PC-3 (cell line): ENCODE results near the gene DENND4C. TPM values are rescaled to one million over a fixed set of nuclear protein-coding genes. Genes with fewer than 3 reads are reported as not detected.

Experiments
- ATAC-seq: fragments of 200-7000 bp; cut with Tn5 transposase; 2 replicates; pipeline ENCODE4 v1.9.1; 2020; ENCODE audit warnings: mild to moderate bottlenecking, moderate library complexity
- BruUV-seq: library from RNA; stranded (reverse); fragments of 400-500 nt; replicated peaks from 2 replicates; lab custom pipeline; 2021; lab: Mats Ljungman, UMichigan
- CTCF ChIA-PET: fragments of 300-600 bp; sonication (Branson Sonifier 250); formaldehyde crosslinking; loops from one replicate; lab custom pipeline; 2022; ENCODE audit warnings: antibody characterized with exemption; lab: Charles Lee
- POLR2A ChIA-PET: fragments of 300-600 bp; sonication (Branson Sonifier 250); formaldehyde crosslinking; loops from one replicate; lab custom pipeline; 2022; ENCODE audit warnings: antibody characterized with exemption; ENCODE audit not compliant: unreplicated experiment; lab: Charles Lee
- DNase-seq: peaks from one replicate; pipeline ENCODE4 v3.0.0-alpha.2; 2015
- H2AFZ ChIP-seq: fragments of 300-600 bp; sonication (generic); 2 replicates; pipeline ENCODE4 v1.6.0; 2016; ENCODE audit warnings: antibody characterized with exemption, low read length
- H3F3A ChIP-seq: fragments of 300-600 bp; sonication (generic); one replicate; pipeline ENCODE4 v1.6.0; 2017; ENCODE audit warnings: antibody characterized with exemption, low read length, control low read depth, mild to moderate bottlenecking; ENCODE audit not compliant: unreplicated experiment
- H3K27ac ChIP-seq: fragments of 300-600 bp; sonication (generic); 2 replicates; pipeline ENCODE4 v1.5.1; 2016; ENCODE audit warnings: mild to moderate bottlenecking, low read length
- H3K27me3 ChIP-seq: fragments of 300-600 bp; sonication (generic); 2 replicates; pipeline ENCODE4 v1.6.1; 2016; ENCODE audit warnings: low read length, mixed read lengths
- H3K36me3 ChIP-seq: fragments of 300-600 bp; sonication (generic); 2 replicates; pipeline ENCODE4 v1.6.1; 2016; ENCODE audit warnings: low read depth, mixed run types, low read length, mixed read lengths
- H3K4me1 ChIP-seq: fragments of 300-600 bp; sonication (generic); 2 replicates; pipeline ENCODE4 v1.5.1; 2016; ENCODE audit warnings: low read length; ENCODE audit not compliant: insufficient read depth
- H3K4me2 ChIP-seq: fragments of 300-600 bp; sonication (generic); 2 replicates; pipeline ENCODE4 v1.6.0; 2016; ENCODE audit warnings: low read length
- H3K4me3 ChIP-seq: fragments of 300-600 bp; sonication (generic); 2 replicates; pipeline ENCODE4 v1.5.1; 2016; ENCODE audit warnings: mild to moderate bottlenecking, low read length, mixed read lengths
- H3K79me2 ChIP-seq: fragments of 300-600 bp; sonication (generic); 2 replicates; pipeline ENCODE4 v1.6.1; 2017; ENCODE audit warnings: low read length, mixed read lengths
- H3K9ac ChIP-seq: fragments of 300-600 bp; sonication (generic); 2 replicates; pipeline ENCODE4 v1.6.0; 2016; ENCODE audit warnings: mild to moderate bottlenecking, low read length
- H3K9me2 ChIP-seq: fragments of 300-600 bp; sonication (generic); replicated peaks from 2 replicates; pipeline ENCODE4 v1.6.1; 2016; ENCODE audit warnings: mixed run types, low read length, mixed read lengths
- H3K9me3 ChIP-seq: fragments of 300-600 bp; sonication (generic); 2 replicates; pipeline ENCODE4 v1.6.1; 2016; ENCODE audit warnings: low read length, mixed read lengths
- H4K20me1 ChIP-seq: fragments of 300-600 bp; sonication (generic); 2 replicates; pipeline ENCODE4 v1.6.1; 2016; ENCODE audit warnings: low read length, mixed read lengths
- CTCF ChIP-seq: fragments of 300-600 bp; sonication (generic); conservative IDR thresholded peaks from 2 replicates; pipeline ENCODE4 v1.5.1; 2017; ENCODE audit warnings: antibody characterized with exemption, low read depth, mild to moderate bottlenecking, low read length
- EZH2 ChIP-seq: fragments of 300-600 bp; sonication (generic); IDR thresholded peaks from one replicate; pipeline ENCODE4 v1.6.1; 2017; ENCODE audit warnings: antibody characterized with exemption, mild to moderate bottlenecking, low read length; ENCODE audit not compliant: unreplicated experiment
- EZH2phosphoT487 ChIP-seq: fragments of 300-600 bp; sonication (generic); IDR thresholded peaks from 2 replicates; pipeline ENCODE4 v1.6.1; 2018; ENCODE audit warnings: mild to moderate bottlenecking, antibody characterized with exemption, low read length, borderline replicate concordance
- intact Hi-C: fragments of 100-400 bp; cut with micrococcal nuclease; formaldehyde crosslinking; loops from 2 replicates; pipeline ENCODE4 v1.9.0; 2023
- total RNA-seq: library from RNA; depleted of rRNA; stranded (reverse); fragments of >200 nt; gene quantifications from 2 replicates; pipeline ENCODE4 v1.2.3, GENCODE V29; 2014

The DENND4C gene
- total RNA-seq, 1 experiment from 2014 or later, result 20.9 TPM

- BruUV-seq, result no TSS peak
- Histone ChIP-seq H3K9me2 (no peaks in the 10 kb centered on the region), H3K4me1 (peaks cover 8% of the 10 kb centered on the region), H3F3A (no peaks in the 10 kb centered on the region), H3K27ac (no peak overlapping the region), H3K9ac (no peak overlapping the region), H2AFZ (no peak overlapping the region), H3K4me3 (no peak overlapping the region), H3K9me3 (no peaks in the 10 kb centered on the region), H3K27me3 (no peaks in the 10 kb centered on the region), H3K36me3 (peaks cover 5% of the 10 kb centered on the region; the same call in 1 of the 2 replicates), H3K4me2 (no peak overlapping the region), H4K20me1 (no peaks in the 10 kb centered on the region), H3K79me2 (peaks cover 13% of the 10 kb centered on the region; the same call in 1 of the 2 replicates)
- ATAC-seq (peak; percentile 67), DNase-seq (peak; percentile 48)
- ChIA-PET POLR2A (no interaction called here), CTCF (no interaction called here)
- intact Hi-C loops, result loop anchor here (10.0 kb wide), 1 partner anchor 52 kb away; the partner anchor contains the start of gene DENND4C
- TF ChIP-seq EZH2, result no peak
- no peak for TF ChIP-seq CTCF
- no peak for TF ChIP-seq EZH2phosphoT487
Observed at GRCh38 chr9:19286634-19287188, 56.2 kb downstream of the DENND4C start.

- no peaks in the 10 kb centered on the region for H4K20me1 ChIP-seq
- H3K9ac ChIP-seq, result no peak overlapping the region
- intact Hi-C loops, result loop anchor here (10.0 kb wide), 1 partner anchor 53 kb away; the partner anchor contains the start of gene DENND4C
- H3K27ac ChIP-seq, result no peak overlapping the region
- no peak overlapping the region for H2AFZ ChIP-seq
- no peaks in the 10 kb centered on the region for H3K9me3 ChIP-seq
- ATAC-seq (no peak), DNase-seq (no peak)
- no peaks in the 10 kb centered on the region for H3K9me2 ChIP-seq
- ChIA-PET CTCF (no interaction called here), POLR2A (no interaction called here)
- no peaks in the 10 kb centered on the region for H3K27me3 ChIP-seq
- H3K36me3 ChIP-seq, result peaks cover 5% of the 10 kb centered on the region; the same call in 1 of the 2 replicates
- no peaks in the 10 kb centered on the region for H3F3A ChIP-seq
- H3K4me1 ChIP-seq, result peaks cover 8% of the 10 kb centered on the region
- H3K79me2 ChIP-seq, result peaks cover 13% of the 10 kb centered on the region; the same call in 1 of the 2 replicates
- TF ChIP-seq EZH2 (no peak), CTCF (no peak), EZH2phosphoT487 (no peak)
- no TSS peak for BruUV-seq
- H3K4me2 ChIP-seq, result no peak overlapping the region
- no peak overlapping the region for H3K4me3 ChIP-seq
Observed at GRCh38 chr9:19288081-19288480, 57.6 kb downstream of the DENND4C start.

GRCh38 chr9:19290103-19290502, 59.6 kb downstream of the DENND4C start:
- Histone ChIP-seq H2AFZ (no peak overlapping the region), H3K36me3 (peaks cover 5% of the 10 kb centered on the region; the same call in 1 of the 2 replicates), H3K27me3 (no peaks in the 10 kb centered on the region), H3K9ac (no peak overlapping the region), H3K9me3 (no peaks in the 10 kb centered on the region), H3K4me1 (peaks cover 8% of the 10 kb centered on the region), H3K79me2 (peaks cover 5% of the 10 kb centered on the region; the same call in 1 of the 2 replicates), H3K27ac (no peak overlapping the region), H3F3A (no peaks in the 10 kb centered on the region), H3K4me2 (no peak overlapping the region), H3K4me3 (no peak overlapping the region), H4K20me1 (no peaks in the 10 kb centered on the region), H3K9me2 (no peaks in the 10 kb centered on the region)
- no peak for DNase-seq
- TF ChIP-seq EZH2 (no peak), EZH2phosphoT487 (no peak), CTCF (no peak)
- no peak for ATAC-seq
- POLR2A ChIA-PET, result no interaction called here
- CTCF ChIA-PET, result no interaction called here
- intact Hi-C loops, result no loop called here
- BruUV-seq, result no TSS peak
